Rectal smooth muscle tissue (tissue), 1 donor: ENCODE measurements around the gene GALNT1.

Experiments used
- H3K27ac ChIP-seq: one replicate; pipeline ENCODE4 v1.7.0; 2013; ENCODE audit warnings: low read depth, low read length, inconsistent platforms
- H3K27me3 ChIP-seq: one replicate; pipeline ENCODE4 v1.7.0; 2013; ENCODE audit warnings: low read length; ENCODE audit not compliant: control insufficient read depth, insufficient read depth
- H3K36me3 ChIP-seq: one replicate; pipeline ENCODE4 v1.7.0; 2013; ENCODE audit warnings: low read length; ENCODE audit not compliant: control insufficient read depth, insufficient read depth
- H3K4me1 ChIP-seq: one replicate; pipeline ENCODE4 v1.7.0; 2013; ENCODE audit warnings: low read length; ENCODE audit not compliant: control insufficient read depth, insufficient read depth
- H3K4me3 ChIP-seq: one replicate; pipeline ENCODE4 v1.7.0; 2013; ENCODE audit warnings: low read length
- H3K9ac ChIP-seq: one replicate; pipeline ENCODE4 v1.7.0; 2013; ENCODE audit warnings: low read length

The GALNT1 gene

GRCh38 chr18:35739778-35740177, 158.2 kb downstream of the GALNT1 start:
- no peaks in the 10 kb centered on the region for H3K27me3 ChIP-seq
- no peak overlapping the region for H3K4me3 ChIP-seq
- H3K4me1 ChIP-seq, result no peaks in the 10 kb centered on the region
- no peak overlapping the region for H3K9ac ChIP-seq
- no peaks in the 10 kb centered on the region for H3K36me3 ChIP-seq
- no peak overlapping the region for H3K27ac ChIP-seq

- H3K27ac ChIP-seq, result no peak overlapping the region
- H3K27me3 ChIP-seq, result no peaks in the 10 kb centered on the region
- no peak overlapping the region for H3K4me3 ChIP-seq
- no peaks in the 10 kb centered on the region for H3K36me3 ChIP-seq
- no peaks in the 10 kb centered on the region for H3K4me1 ChIP-seq
- H3K9ac ChIP-seq, result no peak overlapping the region
Measured at GRCh38 chr18:35740656-35741055, 159.1 kb downstream of the GALNT1 start.

GRCh38 chr18:35743916-35744315, 162.4 kb downstream of the GALNT1 start:
- H3K4me3 ChIP-seq, result no peak overlapping the region
- H3K9ac ChIP-seq, result no peak overlapping the region
- H3K36me3 ChIP-seq, result no peaks in the 10 kb centered on the region
- no peak overlapping the region for H3K27ac ChIP-seq
- H3K4me1 ChIP-seq, result no peaks in the 10 kb centered on the region
- no peaks in the 10 kb centered on the region for H3K27me3 ChIP-seq

- H3K4me1 ChIP-seq, result no peaks in the 10 kb centered on the region
- no peak overlapping the region for H3K9ac ChIP-seq
- no peaks in the 10 kb centered on the region for H3K27me3 ChIP-seq
- no peak overlapping the region for H3K4me3 ChIP-seq
- H3K36me3 ChIP-seq, result no peaks in the 10 kb centered on the region
- H3K27ac ChIP-seq, result no peak overlapping the region
Measured at GRCh38 chr18:35745814-35746213, 164.3 kb downstream of the GALNT1 start.

GRCh38 chr18:35746826-35747339, 165.3 kb downstream of the GALNT1 start:
- Histone ChIP-seq H3K27ac (no peak overlapping the region), H3K36me3 (no peaks in the 10 kb centered on the region), H3K27me3 (no peaks in the 10 kb centered on the region), H3K9ac (no peak overlapping the region), H3K4me1 (no peaks in the 10 kb centered on the region), H3K4me3 (no peak overlapping the region)

GRCh38 chr18:35747894-35748472, 166.4 kb downstream of the GALNT1 start:
- H3K4me1 ChIP-seq, result no peaks in the 10 kb centered on the region
- H3K27ac ChIP-seq, result no peak overlapping the region
- no peak overlapping the region for H3K9ac ChIP-seq
- no peak overlapping the region for H3K4me3 ChIP-seq
- H3K27me3 ChIP-seq, result no peaks in the 10 kb centered on the region
- H3K36me3 ChIP-seq, result no peaks in the 10 kb centered on the region

GRCh38 chr18:35749701-35750100, 168.2 kb downstream of the GALNT1 start:
- Histone ChIP-seq H3K4me1 (no peaks in the 10 kb centered on the region), H3K27ac (no peak overlapping the region), H3K27me3 (no peaks in the 10 kb centered on the region), H3K36me3 (no peaks in the 10 kb centered on the region), H3K9ac (no peak overlapping the region), H3K4me3 (no peak overlapping the region)

- Histone ChIP-seq H3K9ac (no peak overlapping the region), H3K4me3 (no peak overlapping the region), H3K36me3 (no peaks in the 10 kb centered on the region), H3K27ac (no peak overlapping the region), H3K27me3 (no peaks in the 10 kb centered on the region), H3K4me1 (no peaks in the 10 kb centered on the region)
Measured at GRCh38 chr18:35750929-35751328, 169.4 kb downstream of the GALNT1 start.

GRCh38 chr18:35753306-35753910, 171.9 kb downstream of the GALNT1 start:
- Histone ChIP-seq H3K27ac (no peak overlapping the region), H3K36me3 (no peaks in the 10 kb centered on the region), H3K4me3 (no peak overlapping the region), H3K9ac (no peak overlapping the region), H3K27me3 (no peaks in the 10 kb centered on the region), H3K4me1 (no peaks in the 10 kb centered on the region)

- no peaks in the 10 kb centered on the region for H3K27me3 ChIP-seq
- no peak overlapping the region for H3K4me3 ChIP-seq
- no peak overlapping the region for H3K9ac ChIP-seq
- H3K36me3 ChIP-seq, result no peaks in the 10 kb centered on the region
- no peaks in the 10 kb centered on the region for H3K4me1 ChIP-seq
- no peak overlapping the region for H3K27ac ChIP-seq
Measured at GRCh38 chr18:35754464-35754863, 172.9 kb downstream of the GALNT1 start.

- no peaks in the 10 kb centered on the region for H3K4me1 ChIP-seq
- no peak overlapping the region for H3K9ac ChIP-seq
- no peaks in the 10 kb centered on the region for H3K27me3 ChIP-seq
- H3K36me3 ChIP-seq, result no peaks in the 10 kb centered on the region
- no peak overlapping the region for H3K27ac ChIP-seq
- H3K4me3 ChIP-seq, result no peak overlapping the region
Measured at GRCh38 chr18:35755369-35755768, 173.8 kb downstream of the GALNT1 start.

GRCh38 chr18:35756506-35757117, 175.1 kb downstream of the GALNT1 start:
- H3K4me3 ChIP-seq, result no peak overlapping the region
- H3K27ac ChIP-seq, result no peak overlapping the region
- no peaks in the 10 kb centered on the region for H3K4me1 ChIP-seq
- no peaks in the 10 kb centered on the region for H3K27me3 ChIP-seq
- no peak overlapping the region for H3K9ac ChIP-seq
- no peaks in the 10 kb centered on the region for H3K36me3 ChIP-seq
